ENCODE results near the gene CEP19.

The CEP19 gene

DNA sequence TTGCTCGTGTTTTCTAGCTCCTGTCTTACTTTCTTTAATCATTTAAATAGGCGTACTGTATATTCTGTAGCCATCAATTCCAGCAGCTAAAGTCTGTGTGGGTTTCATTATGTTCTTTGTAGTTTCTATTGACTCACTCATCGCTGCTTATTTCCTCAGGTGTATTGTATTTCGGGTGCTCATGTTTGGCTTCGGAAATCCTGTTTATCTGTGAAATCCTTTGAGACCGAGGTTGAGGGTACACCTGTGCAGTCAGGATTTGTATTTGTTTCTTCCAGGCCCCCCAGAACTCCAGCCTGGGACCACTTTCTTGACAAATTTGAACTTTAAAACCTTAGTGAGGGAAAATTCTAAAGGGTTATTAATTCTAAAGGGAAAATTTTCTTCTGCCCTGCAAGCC lies 25.6 kb upstream of the CEP19 start:
- TF ChIP-seq CEBPB (IDR thresholded peaks at IDR 0.05): no peak
- no peak for TF ChIP-seq YY1 (IDR thresholded peaks at IDR 0.05; ENCODE audit: low read depth)
- TF ChIP-seq EP300 (IDR thresholded peaks at IDR 0.05; ENCODE audit: borderline replicate concordance): no peak
- TF ChIP-seq CREB1 (IDR thresholded peaks at IDR 0.05; ENCODE audit: low read depth): no peak
- no peak for TF ChIP-seq TEAD4 (IDR thresholded peaks at IDR 0.05)
- TF ChIP-seq FOXM1 (IDR thresholded peaks at IDR 0.05; ENCODE audit: borderline replicate concordance, low read depth): no peak
- TF ChIP-seq TCF12 (IDR thresholded peaks at IDR 0.05; ENCODE audit: low read depth): no peak

DNA sequence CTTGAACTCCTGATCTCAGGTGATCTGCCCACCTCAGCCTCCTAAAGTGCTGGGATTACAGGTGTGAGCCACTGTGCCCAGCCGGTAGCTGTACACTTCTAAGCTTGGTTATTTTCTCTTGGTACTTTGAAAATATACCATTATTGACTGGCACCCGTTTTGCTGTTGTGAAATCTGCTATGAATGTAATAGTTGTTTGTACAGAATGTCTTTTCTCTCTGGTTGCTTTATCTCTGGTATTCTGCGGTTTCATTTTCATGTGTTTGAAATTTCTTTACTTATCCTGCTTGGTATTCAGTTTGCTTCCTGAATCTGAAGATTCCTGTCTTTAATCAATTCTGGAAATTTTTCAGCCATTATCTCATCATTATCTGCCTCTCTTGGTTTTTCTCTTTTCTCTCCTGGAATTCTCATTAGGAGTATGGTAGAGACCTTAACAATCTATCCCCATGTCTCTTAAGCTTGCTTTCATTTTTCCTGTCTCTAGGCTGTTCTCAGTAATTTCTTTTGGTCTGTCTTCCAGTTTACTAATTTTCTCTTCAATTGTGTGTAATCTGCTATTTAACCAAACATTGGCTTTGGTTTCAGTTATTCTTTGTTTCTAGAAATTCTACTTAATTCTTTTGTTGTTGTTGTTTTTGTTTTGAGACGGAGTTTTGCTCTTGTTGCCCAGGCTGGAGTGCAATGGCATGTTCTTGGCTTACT lies 24.8 kb upstream of the CEP19 start:
- no peak for TF ChIP-seq NFIC (IDR thresholded peaks at IDR 0.05)
- TF ChIP-seq CEBPB (IDR thresholded peaks at IDR 0.05): no peak
- TF ChIP-seq, protein P1, sequence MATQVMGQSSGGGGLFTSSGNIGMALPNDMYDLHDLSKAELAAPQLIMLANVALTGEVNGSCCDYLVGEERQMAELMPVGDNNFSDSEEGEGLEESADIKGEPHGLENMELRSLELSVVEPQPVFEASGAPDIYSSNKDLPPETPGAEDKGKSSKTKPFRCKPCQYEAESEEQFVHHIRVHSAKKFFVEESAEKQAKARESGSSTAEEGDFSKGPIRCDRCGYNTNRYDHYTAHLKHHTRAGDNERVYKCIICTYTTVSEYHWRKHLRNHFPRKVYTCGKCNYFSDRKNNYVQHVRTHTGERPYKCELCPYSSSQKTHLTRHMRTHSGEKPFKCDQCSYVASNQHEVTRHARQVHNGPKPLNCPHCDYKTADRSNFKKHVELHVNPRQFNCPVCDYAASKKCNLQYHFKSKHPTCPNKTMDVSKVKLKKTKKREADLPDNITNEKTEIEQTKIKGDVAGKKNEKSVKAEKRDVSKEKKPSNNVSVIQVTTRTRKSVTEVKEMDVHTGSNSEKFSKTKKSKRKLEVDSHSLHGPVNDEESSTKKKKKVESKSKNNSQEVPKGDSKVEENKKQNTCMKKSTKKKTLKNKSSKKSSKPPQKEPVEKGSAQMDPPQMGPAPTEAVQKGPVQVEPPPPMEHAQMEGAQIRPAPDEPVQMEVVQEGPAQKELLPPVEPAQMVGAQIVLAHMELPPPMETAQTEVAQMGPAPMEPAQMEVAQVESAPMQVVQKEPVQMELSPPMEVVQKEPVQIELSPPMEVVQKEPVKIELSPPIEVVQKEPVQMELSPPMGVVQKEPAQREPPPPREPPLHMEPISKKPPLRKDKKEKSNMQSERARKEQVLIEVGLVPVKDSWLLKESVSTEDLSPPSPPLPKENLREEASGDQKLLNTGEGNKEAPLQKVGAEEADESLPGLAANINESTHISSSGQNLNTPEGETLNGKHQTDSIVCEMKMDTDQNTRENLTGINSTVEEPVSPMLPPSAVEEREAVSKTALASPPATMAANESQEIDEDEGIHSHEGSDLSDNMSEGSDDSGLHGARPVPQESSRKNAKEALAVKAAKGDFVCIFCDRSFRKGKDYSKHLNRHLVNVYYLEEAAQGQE (IDR thresholded peaks at IDR 0.05; ENCODE audit: low read depth): no peak
- TF ChIP-seq, protein P2, sequence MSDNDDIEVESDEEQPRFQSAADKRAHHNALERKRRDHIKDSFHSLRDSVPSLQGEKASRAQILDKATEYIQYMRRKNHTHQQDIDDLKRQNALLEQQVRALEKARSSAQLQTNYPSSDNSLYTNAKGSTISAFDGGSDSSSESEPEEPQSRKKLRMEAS (IDR thresholded peaks at IDR 0.05): no peak
- TF ChIP-seq RAD21 (IDR thresholded peaks at IDR 0.05; ENCODE audit: low read depth): no peak
- TF ChIP-seq CREB1 (IDR thresholded peaks at IDR 0.05; ENCODE audit: low read depth): no peak
- TF ChIP-seq EGR1 (IDR thresholded peaks at IDR 0.05): no peak
- TF ChIP-seq YY1 (IDR thresholded peaks at IDR 0.05; ENCODE audit: low read depth): no peak
- TF ChIP-seq FOXM1 (IDR thresholded peaks at IDR 0.05; ENCODE audit: borderline replicate concordance, low read depth): no peak
- TF ChIP-seq TAF1 (IDR thresholded peaks at IDR 0.05; ENCODE audit: low read depth): no peak
- no peak for TF ChIP-seq EP300 (IDR thresholded peaks at IDR 0.05; ENCODE audit: borderline replicate concordance)
- TF ChIP-seq, protein P3, sequence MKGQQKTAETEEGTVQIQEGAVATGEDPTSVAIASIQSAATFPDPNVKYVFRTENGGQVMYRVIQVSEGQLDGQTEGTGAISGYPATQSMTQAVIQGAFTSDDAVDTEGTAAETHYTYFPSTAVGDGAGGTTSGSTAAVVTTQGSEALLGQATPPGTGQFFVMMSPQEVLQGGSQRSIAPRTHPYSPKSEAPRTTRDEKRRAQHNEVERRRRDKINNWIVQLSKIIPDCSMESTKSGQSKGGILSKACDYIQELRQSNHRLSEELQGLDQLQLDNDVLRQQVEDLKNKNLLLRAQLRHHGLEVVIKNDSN (IDR thresholded peaks at IDR 0.05): no peak
- no peak for TF ChIP-seq TCF12 (IDR thresholded peaks at IDR 0.05; ENCODE audit: low read depth)
- no peak for TF ChIP-seq ZBTB7A (IDR thresholded peaks at IDR 0.05; ENCODE audit: low read depth)
- TF ChIP-seq TEAD4 (IDR thresholded peaks at IDR 0.05): no peak

DNA sequence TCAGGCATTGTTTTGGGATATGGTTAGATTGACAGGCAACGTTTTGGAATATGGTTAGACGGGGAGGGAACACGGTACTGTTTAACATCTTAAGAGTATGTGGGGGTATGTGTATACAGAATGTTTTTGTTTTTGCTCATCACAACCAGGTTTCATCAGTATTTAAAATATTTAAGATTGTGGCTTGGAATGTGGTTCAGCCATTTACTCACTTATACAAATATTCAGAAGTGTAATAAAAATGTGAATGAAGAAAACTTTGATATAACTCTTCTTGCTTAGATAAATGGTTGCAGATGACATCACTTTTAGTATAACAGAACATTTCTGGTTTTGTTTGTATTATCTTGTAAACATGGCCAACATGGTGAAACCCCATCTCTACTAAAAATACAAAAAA lies 23.7 kb upstream of the CEP19 start:
- TF ChIP-seq, protein P2 (IDR thresholded peaks at IDR 0.05): no peak
- TF ChIP-seq TCF12 (IDR thresholded peaks at IDR 0.05; ENCODE audit: low read depth): no peak
- no peak for TF ChIP-seq CREB1 (IDR thresholded peaks at IDR 0.05; ENCODE audit: low read depth)
- no peak for TF ChIP-seq CEBPB (IDR thresholded peaks at IDR 0.05)
- TF ChIP-seq NFIC (IDR thresholded peaks at IDR 0.05): no peak
- no peak for TF ChIP-seq EP300 (IDR thresholded peaks at IDR 0.05; ENCODE audit: borderline replicate concordance)
- TF ChIP-seq, protein P1 (IDR thresholded peaks at IDR 0.05; ENCODE audit: low read depth): no peak
- TF ChIP-seq, protein P3 (IDR thresholded peaks at IDR 0.05): no peak
- no peak for TF ChIP-seq TEAD4 (IDR thresholded peaks at IDR 0.05)
- TF ChIP-seq RAD21 (IDR thresholded peaks at IDR 0.05; ENCODE audit: low read depth): no peak
- no peak for TF ChIP-seq FOXM1 (IDR thresholded peaks at IDR 0.05; ENCODE audit: borderline replicate concordance, low read depth)
- no peak for TF ChIP-seq YY1 (IDR thresholded peaks at IDR 0.05; ENCODE audit: low read depth)

DNA sequence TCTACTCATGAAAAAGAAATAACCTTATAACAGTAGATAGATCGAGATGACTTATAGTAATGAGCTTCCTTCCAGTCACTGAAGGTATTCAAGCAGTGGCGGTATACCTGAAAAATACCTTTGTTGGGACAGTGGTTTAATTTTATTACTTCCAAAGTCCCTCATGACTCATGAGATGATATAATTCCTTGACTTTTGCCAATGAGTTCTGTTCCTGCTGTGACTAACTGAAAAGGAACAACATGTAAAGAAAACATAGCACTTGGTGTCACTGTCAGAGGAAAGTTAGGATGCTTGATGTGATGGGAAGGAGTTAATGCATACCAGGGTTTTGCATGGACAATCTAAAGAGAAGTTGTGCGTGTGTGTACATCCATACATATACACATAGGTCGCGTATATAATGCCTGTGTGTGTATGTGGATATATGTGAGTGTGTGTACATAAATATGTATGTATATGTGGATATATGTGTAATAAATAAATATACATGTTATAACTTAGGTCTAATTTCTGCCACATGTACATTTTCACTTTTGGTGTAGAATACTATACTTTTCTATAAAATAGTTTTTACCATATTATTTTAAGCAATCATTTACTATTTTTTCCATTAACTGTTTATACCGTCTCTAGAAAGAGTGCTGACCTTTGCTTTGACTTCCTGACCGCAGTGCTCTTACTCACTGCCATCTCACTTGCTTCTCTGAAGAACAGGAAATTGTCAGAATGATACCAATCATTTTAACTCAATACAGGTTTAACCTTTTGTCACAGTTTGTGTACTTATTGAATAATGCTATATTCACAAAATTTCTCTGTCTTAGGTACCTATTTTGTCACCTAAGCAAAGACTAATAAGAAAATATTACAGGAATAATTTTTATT lies 15.0 kb upstream of the CEP19 start:
- TF ChIP-seq TAF1 (IDR thresholded peaks at IDR 0.05; ENCODE audit: low read depth) (no peak), EGR1 (IDR thresholded peaks at IDR 0.05) (no peak)

DNA sequence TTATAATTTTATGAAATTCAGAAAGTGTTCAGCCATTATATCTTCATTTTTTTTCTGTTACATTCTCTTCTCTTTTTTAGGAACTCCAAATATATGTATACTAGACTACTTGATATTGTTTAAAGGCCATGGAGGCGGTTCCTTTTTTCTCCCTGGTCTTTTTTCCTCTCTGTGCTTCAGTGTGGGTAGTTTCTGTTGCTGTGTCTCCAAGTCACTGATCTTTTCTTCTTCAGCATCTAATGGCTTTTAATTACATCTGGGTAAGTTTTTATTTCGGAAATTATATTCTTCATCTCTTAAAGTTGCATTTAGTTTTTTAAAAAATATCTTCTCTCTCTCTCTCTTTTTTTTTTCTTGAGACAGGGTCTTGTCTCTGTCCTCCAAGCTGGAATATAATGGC lies 9.0 kb upstream of the CEP19 start:
- TF ChIP-seq TEAD4 (IDR thresholded peaks at IDR 0.05): no peak
- no peak for TF ChIP-seq RAD21 (IDR thresholded peaks at IDR 0.05; ENCODE audit: low read depth)
- TF ChIP-seq TAF1 (IDR thresholded peaks at IDR 0.05; ENCODE audit: low read depth): no peak
- TF ChIP-seq TCF12 (IDR thresholded peaks at IDR 0.05; ENCODE audit: low read depth): no peak
- TF ChIP-seq EGR1 (IDR thresholded peaks at IDR 0.05): no peak
- TF ChIP-seq, protein P3 (IDR thresholded peaks at IDR 0.05): no peak
- TF ChIP-seq CEBPB (IDR thresholded peaks at IDR 0.05): no peak
- no peak for TF ChIP-seq CREB1 (IDR thresholded peaks at IDR 0.05; ENCODE audit: low read depth)
- no peak for TF ChIP-seq ZBTB7A (IDR thresholded peaks at IDR 0.05; ENCODE audit: low read depth)
- TF ChIP-seq, protein P2 (IDR thresholded peaks at IDR 0.05): no peak
- TF ChIP-seq YY1 (IDR thresholded peaks at IDR 0.05; ENCODE audit: low read depth): no peak
- TF ChIP-seq EP300 (IDR thresholded peaks at IDR 0.05; ENCODE audit: borderline replicate concordance): no peak
